CD14-positive monocyte (primary cell): ENCODE results near the gene RPLP1. TPM values are rescaled to one million over a fixed set of nuclear protein-coding genes. Genes with fewer than 3 reads are reported as not detected.

Experiments used
- DNase-seq, 3 donors: peaks; one replicate each; pipeline ENCODE4 v3.0.0-alpha.2; 2011 to 2022
- H2AFZ ChIP-seq: 2 replicates; pipeline ENCODE4 v1.6.0; 2012; ENCODE audit warnings: mild to moderate bottlenecking, low read depth, low read length, inconsistent platforms; ENCODE audit not compliant: insufficient read depth, poor library complexity, severe bottlenecking
- H3K27ac ChIP-seq, 2 donors: 1 replicate in 1 of 2; 2 replicates in 1 of 2; pipeline ENCODE4 v1.5.1; 2012 to 2013; ENCODE audit warnings: low read length in 2 of 2, control low read depth in 1 of 2, inconsistent platforms in 1 of 2, low read depth in 1 of 2, mild to moderate bottlenecking in 1 of 2
- H3K27me3 ChIP-seq, 2 donors: one replicate each; pipeline versions ENCODE4 v1.6.0 to v1.6.1; 2011 to 2013; ENCODE audit warnings: low read length in 2 of 2; ENCODE audit not compliant: control insufficient read depth in 2 of 2, insufficient read depth in 2 of 2
- H3K36me3 ChIP-seq, 2 donors: replicated peaks in 1 of 2; 1 replicate in 1 of 2; 2 replicates in 1 of 2; pipeline versions ENCODE4 v1.5.1 to v1.6.1; 2012 to 2013; ENCODE audit warnings: low read length in 2 of 2, control low read depth in 1 of 2, inconsistent platforms in 1 of 2, mild to moderate bottlenecking in 1 of 2; ENCODE audit not compliant: insufficient read depth in 2 of 2, control insufficient read depth in 1 of 2
- H3K4me1 ChIP-seq, 2 donors: 1 replicate in 1 of 2; 2 replicates in 1 of 2; pipeline versions ENCODE4 v1.5.1 to v1.6.1; 2012 to 2013; ENCODE audit warnings: low read length in 2 of 2, control low read depth in 1 of 2, inconsistent platforms in 1 of 2, mild to moderate bottlenecking in 1 of 2, moderate library complexity in 1 of 2; ENCODE audit not compliant: insufficient read depth in 2 of 2, control insufficient read depth in 1 of 2
- H3K4me2 ChIP-seq: replicated peaks from 2 replicates; pipeline ENCODE3; 2012; ENCODE audit warnings: low read length, moderate library complexity, mild to moderate bottlenecking; ENCODE audit not compliant: poor library complexity, severe bottlenecking; ENCODE audit errors: extremely low read depth
- H3K4me3 ChIP-seq, 3 experiments: fragments of 200-600 bp in 1 of 3; sonication (generic) in 1 of 3; replicated peaks in 1 of 3; 1 replicate in 2 of 3; 2 replicates in 1 of 3; pipeline ENCODE4 v1.5.1; 2011 to 2013; ENCODE audit warnings: low read length in 3 of 3, mild to moderate bottlenecking in 3 of 3, control low read depth in 2 of 3, low read depth in 2 of 3, inconsistent platforms in 1 of 3, moderate library complexity in 1 of 3
- H3K79me2 ChIP-seq: 2 replicates; pipeline ENCODE4 v1.6.0; 2012; ENCODE audit warnings: mild to moderate bottlenecking, control low read depth, inconsistent platforms, low read length, moderate library complexity; ENCODE audit not compliant: insufficient read depth
- H3K9ac ChIP-seq: 2 replicates; pipeline ENCODE4 v1.6.0; 2017; ENCODE audit warnings: low read length, mild to moderate bottlenecking; ENCODE audit not compliant: insufficient read depth, poor library complexity, severe bottlenecking
- H3K9me3 ChIP-seq, 2 donors: replicated peaks in 1 of 2; 1 replicate in 1 of 2; 2 replicates in 1 of 2; pipeline versions ENCODE4 v1.5.1 to v1.6.1; 2012 to 2013; ENCODE audit warnings: low read length in 2 of 2, control low read depth in 1 of 2; ENCODE audit not compliant: control insufficient read depth in 1 of 2, insufficient read depth in 1 of 2
- H4K20me1 ChIP-seq: 2 replicates; pipeline ENCODE4 v1.6.0; 2012; ENCODE audit warnings: mild to moderate bottlenecking, low read length, control low read depth, moderate library complexity; ENCODE audit not compliant: insufficient read depth
- H3K27ac Mint-ChIP-seq, 7 donors: one replicate each; pipeline ENCODE4 v1.8.0; 2020; ENCODE audit warnings: mild to moderate bottlenecking in 7 of 7, mixed read lengths in 7 of 7, moderate library complexity in 6 of 7, inconsistent platforms in 2 of 7
- H3K27me3 Mint-ChIP-seq, 3 donors: one replicate each; pipeline ENCODE4 v1.8.0; 2021 to 2022; ENCODE audit warnings: low read depth in 3 of 3, mild to moderate bottlenecking in 3 of 3, mixed read lengths in 3 of 3, moderate library complexity in 3 of 3, inconsistent platforms in 1 of 3
- H3K36me3 Mint-ChIP-seq, 2 donors: one replicate each; pipeline ENCODE4 v1.8.0; 2020; ENCODE audit warnings: mixed read lengths in 2 of 2, inconsistent platforms in 1 of 2, mild to moderate bottlenecking in 1 of 2
- H3K4me1 Mint-ChIP-seq: one replicate; pipeline ENCODE4 v1.8.0; 2020; ENCODE audit warnings: mild to moderate bottlenecking, mixed read lengths
- H3K4me3 Mint-ChIP-seq, 2 donors: one replicate each; pipeline ENCODE4 v1.8.0; 2020; ENCODE audit warnings: mild to moderate bottlenecking in 2 of 2, mixed read lengths in 2 of 2, moderate library complexity in 1 of 2
- H3K9me3 Mint-ChIP-seq, 7 donors: one replicate each; pipeline ENCODE4 v1.8.0; 2020 to 2022; ENCODE audit warnings: mixed read lengths in 7 of 7, mild to moderate bottlenecking in 6 of 7, moderate library complexity in 6 of 7, inconsistent platforms in 2 of 7
- WGBS: methylation state at CpG from one replicate; pipeline ENCODE4 v1.1.5; 2013; ENCODE audit warnings: missing lambda C conversion rate; ENCODE audit not compliant: insufficient coverage; 5-methylcytosine and 5-hydroxymethylcytosine counted together
- intact Hi-C, 2 donors: fragments of 100-400 bp; cut with micrococcal nuclease; formaldehyde crosslinking; loops; one replicate each; pipeline versions ENCODE4 v1.15.0 to v1.15.1; 2023
- polyA plus RNA-seq, 3 donors: library from polyadenylated mRNA; depleted of rRNA in 1 of 3; unstranded in 2 of 3; stranded (reverse) in 1 of 3; fragments of 300-500 nt in 2 of 3; fragments of >200 nt in 1 of 3; fragmentation: Illumina TruSeq in 2 of 3; gene quantifications; 1 replicate in 2 of 3; 2 replicates in 1 of 3; pipeline ENCODE4 v1.2.3, GENCODE V29; 2012 to 2021
- TF ChIP-seq, protein P1 (sequence below): fragments of 200-600 bp; IDR thresholded peaks from one replicate; pipeline ENCODE4 v1.8.0; 2022; ENCODE audit warnings: antibody characterized with exemption, mild to moderate bottlenecking

Gene RPLP1
- polyA plus RNA-seq, 3 donors: 1,140 to 1,235 (median 1,177) TPM

- Histone ChIP-seq H3K27ac (no peak overlapping the region), H3K9ac (no peak overlapping the region), H4K20me1 (no peaks in the 10 kb centered on the region), H3K4me2 (no peak overlapping the region), H3K4me1 (no peaks in the 10 kb centered on the region), H2AFZ (no peak overlapping the region), H3K36me3 (no peaks in the 10 kb centered on the region), H3K4me3 (no peak overlapping the region), H3K9me3 (no peaks in the 10 kb centered on the region), H3K79me2 (no peaks in the 10 kb centered on the region), H3K27me3 (no peaks in the 10 kb centered on the region)
- intact Hi-C loops: loop anchor here (10.0 kb wide), 6 partner anchors 415 to 1345 kb away; partner anchors contain the start of gene TLE3 (in 1 of the 2)
- Mint-ChIP-seq H3K4me1 (peaks cover 5% of the 10 kb centered on the region), H3K36me3 (no peaks in the 10 kb centered on the region), H3K27me3 (peaks cover 2 to 10% (median 2%) of the 10 kb centered on the region in 3 donors), H3K4me3 (no peak overlapping the region), H3K27ac (no peak overlapping the region), H3K9me3 (no peaks in the 10 kb centered on the region)
- 95% methylated on average over 7 of the region's 8 CpGs for WGBS
- TF ChIP-seq, protein P1, sequence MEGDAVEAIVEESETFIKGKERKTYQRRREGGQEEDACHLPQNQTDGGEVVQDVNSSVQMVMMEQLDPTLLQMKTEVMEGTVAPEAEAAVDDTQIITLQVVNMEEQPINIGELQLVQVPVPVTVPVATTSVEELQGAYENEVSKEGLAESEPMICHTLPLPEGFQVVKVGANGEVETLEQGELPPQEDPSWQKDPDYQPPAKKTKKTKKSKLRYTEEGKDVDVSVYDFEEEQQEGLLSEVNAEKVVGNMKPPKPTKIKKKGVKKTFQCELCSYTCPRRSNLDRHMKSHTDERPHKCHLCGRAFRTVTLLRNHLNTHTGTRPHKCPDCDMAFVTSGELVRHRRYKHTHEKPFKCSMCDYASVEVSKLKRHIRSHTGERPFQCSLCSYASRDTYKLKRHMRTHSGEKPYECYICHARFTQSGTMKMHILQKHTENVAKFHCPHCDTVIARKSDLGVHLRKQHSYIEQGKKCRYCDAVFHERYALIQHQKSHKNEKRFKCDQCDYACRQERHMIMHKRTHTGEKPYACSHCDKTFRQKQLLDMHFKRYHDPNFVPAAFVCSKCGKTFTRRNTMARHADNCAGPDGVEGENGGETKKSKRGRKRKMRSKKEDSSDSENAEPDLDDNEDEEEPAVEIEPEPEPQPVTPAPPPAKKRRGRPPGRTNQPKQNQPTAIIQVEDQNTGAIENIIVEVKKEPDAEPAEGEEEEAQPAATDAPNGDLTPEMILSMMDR: no peak
- no peak for DNase-seq
Measured at GRCh38 chr15:69469467-69470201, 17.0 kb downstream of the RPLP1 start.

DNA sequence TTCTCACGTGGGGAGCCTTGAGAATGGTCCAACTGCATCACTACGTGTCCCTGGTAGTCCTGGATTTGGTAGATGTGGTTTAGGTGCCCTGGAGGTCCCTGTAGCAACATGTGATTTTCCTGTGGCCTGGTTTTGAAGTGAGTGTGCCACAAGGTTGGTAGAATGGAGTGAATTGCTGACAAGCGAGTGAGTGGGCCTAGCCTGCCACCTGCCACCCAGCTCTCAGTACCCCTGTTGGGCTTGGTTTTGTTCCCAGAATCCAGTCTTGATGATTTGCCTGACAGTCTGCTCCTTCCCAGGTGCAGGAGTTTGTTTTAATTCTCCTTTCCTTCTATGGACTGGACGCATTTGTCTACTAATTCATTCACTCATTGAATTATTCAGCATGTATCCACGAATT, 19.4 kb downstream of the RPLP1 start:
- no peak for DNase-seq
- Mint-ChIP-seq H3K36me3 (no peaks in the 10 kb centered on the region), H3K4me1 (peaks cover 5% of the 10 kb centered on the region), H3K9me3 (no peaks in the 10 kb centered on the region), H3K27ac (no peak overlapping the region), H3K27me3 (peaks cover 2 to 7% (median 4%) of the 10 kb centered on the region in 3 donors), H3K4me3 (no peak overlapping the region)
- Histone ChIP-seq H3K36me3 (no peaks in the 10 kb centered on the region), H2AFZ (no peak overlapping the region), H3K27me3 (no peaks in the 10 kb centered on the region), H3K4me1 (no peaks in the 10 kb centered on the region), H3K9me3 (no peaks in the 10 kb centered on the region), H3K4me2 (no peak overlapping the region), H3K4me3 (no peak overlapping the region), H3K79me2 (no peaks in the 10 kb centered on the region), H4K20me1 (no peaks in the 10 kb centered on the region), H3K27ac (no peak overlapping the region), H3K9ac (no peak overlapping the region)
- WGBS: 83% methylated on average over 3 of the region's 5 CpGs
- intact Hi-C loops: loop anchor here (10.0 kb wide), 5 partner anchors 593 to 1343 kb away; partner anchors contain the start of gene TLE3 (in 1 of the 2)
- TF ChIP-seq, protein P1: no peak
